Activated CD4-positive, CD25-positive, alpha-beta regulatory T cell treated with anti-CD3 and anti-CD28 coated beads, Interleukin-2, amount 50 U/mL, for 72 hours (primary cell): ENCODE measurements around the gene FJX1.

ENCODE experiments used
- DNase-seq: peaks from one replicate; pipeline ENCODE4 v3.0.0; 2021

Gene FJX1, protein sequence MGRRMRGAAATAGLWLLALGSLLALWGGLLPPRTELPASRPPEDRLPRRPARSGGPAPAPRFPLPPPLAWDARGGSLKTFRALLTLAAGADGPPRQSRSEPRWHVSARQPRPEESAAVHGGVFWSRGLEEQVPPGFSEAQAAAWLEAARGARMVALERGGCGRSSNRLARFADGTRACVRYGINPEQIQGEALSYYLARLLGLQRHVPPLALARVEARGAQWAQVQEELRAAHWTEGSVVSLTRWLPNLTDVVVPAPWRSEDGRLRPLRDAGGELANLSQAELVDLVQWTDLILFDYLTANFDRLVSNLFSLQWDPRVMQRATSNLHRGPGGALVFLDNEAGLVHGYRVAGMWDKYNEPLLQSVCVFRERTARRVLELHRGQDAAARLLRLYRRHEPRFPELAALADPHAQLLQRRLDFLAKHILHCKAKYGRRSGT

GRCh38 chr11:35617687-35618496 lies at the start of gene FJX1:
TSS of gene FJX1 (plus strand) at chr11:35618460. CDS start at chr11:35618637, 177 bp downstream.
- no peak for DNase-seq

- DNase-seq: no peak
Observed at GRCh38 chr11:35571696-35572095, 46.6 kb upstream of the FJX1 start.

- DNase-seq: no peak
Observed at GRCh38 chr11:35579557-35580396, 38.5 kb upstream of the FJX1 start.

DNA sequence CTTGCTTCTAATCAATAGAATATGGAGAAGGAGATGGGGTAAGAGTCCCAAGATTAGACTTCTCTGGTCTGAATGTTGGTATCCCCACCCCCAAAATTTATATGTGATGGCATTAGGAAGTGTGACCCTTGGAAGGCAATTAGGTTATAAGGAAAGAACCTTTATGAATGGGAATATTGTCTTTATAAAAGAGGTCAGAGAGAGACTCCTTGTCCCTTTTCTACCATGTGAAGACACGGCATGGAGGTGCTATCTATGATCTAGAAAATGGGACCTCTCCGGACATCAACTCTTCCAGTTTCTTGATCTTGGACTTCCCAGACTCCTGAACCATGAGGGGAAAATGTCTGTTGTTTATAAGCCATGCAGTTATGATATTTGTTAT lies 37.9 kb upstream of the FJX1 start:
- no peak for DNase-seq

- DNase-seq: no peak
Observed at GRCh38 chr11:35582033-35582432, 36.2 kb upstream of the FJX1 start.

- no peak for DNase-seq
Observed at GRCh38 chr11:35583126-35583525, 35.1 kb upstream of the FJX1 start.

- no peak for DNase-seq
Observed at GRCh38 chr11:35583843-35584242, 34.4 kb upstream of the FJX1 start.

GRCh38 chr11:35584321-35584720 lies 33.9 kb upstream of the FJX1 start:
- DNase-seq: no peak

- no peak for DNase-seq
Observed at GRCh38 chr11:35585416-35585815, 32.8 kb upstream of the FJX1 start.

GRCh38 chr11:35586222-35586621 lies 32.0 kb upstream of the FJX1 start:
- DNase-seq: no peak

DNA sequence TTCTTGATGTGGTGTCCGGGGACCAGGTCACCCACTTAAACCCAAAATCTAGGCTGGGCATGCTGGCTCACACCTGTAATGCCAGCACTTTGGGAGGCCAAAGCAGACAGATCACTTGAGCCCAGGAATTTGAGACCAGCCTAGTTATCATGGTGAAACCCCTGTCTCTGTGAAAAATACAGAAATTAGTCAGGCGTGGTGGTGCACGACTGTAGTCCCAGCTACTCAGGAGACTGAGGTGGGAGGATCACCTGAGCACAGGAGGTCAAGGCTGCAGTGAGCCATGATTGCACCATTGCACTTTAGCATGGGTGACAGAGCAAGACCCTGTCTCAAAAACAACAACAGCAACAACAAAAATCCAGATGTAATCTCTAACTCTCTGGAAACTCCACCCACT lies 30.3 kb upstream of the FJX1 start:
- no peak for DNase-seq

- no peak for DNase-seq
Observed at GRCh38 chr11:35588627-35589026, 29.6 kb upstream of the FJX1 start.

DNA sequence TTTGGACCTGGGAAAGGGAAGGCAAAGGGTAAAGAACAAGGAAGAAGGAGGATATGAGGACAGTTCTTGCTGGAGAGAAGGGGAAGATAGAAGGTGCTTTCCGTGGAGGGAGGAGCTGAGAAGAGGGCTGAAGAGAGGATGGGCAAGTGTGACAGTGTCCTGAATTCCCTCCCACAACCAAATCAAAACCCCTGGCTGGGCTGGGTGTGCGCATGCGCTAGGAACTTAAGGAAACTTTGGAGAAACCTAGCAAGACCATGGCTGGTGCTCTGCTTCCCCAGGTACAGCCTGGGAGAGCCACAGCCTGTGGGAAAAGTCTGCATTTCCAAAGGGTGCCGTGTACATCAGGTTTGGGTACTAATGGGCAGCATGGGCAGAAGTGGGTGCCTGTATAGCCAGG lies 29.0 kb upstream of the FJX1 start:
- no peak for DNase-seq

DNA sequence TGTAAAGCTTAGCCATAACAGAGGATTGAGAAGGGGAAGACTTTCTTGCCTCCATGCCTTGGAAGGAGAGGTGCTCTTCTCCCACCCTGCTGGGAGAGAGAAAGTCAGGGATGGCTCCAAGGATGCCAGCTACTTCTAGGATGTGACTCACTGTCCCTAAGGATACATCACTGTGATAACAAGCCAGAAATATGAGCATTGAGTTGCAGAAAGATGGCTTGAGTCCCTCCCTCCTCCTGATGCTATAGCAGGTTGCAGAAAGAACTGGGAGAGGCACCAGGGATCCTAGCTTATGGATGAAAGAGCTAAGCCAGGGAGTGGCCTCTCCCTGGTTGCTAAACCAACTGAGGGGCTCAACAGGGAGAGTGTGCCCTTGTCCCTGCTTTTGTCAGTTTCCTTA lies 27.8 kb upstream of the FJX1 start:
- DNase-seq: no peak

DNA sequence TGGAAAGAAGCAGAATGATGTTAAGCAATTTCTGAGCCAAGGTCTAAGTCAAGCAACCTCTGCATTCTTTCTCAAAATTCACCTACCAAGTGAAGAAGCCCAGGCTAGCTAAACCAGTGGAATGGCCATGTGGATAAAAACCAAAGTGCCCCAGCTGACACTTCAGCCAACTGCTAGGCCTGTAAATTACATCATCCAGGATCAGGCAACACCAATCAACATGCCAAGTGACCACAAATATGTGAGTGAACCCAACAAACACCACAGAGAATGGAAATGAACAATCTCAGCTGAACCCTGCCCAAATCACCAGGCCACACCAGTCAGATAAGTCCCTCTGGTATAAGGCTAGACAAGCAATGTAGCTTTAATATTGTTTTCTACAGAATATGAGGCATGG lies 25.1 kb upstream of the FJX1 start:
- DNase-seq: no peak

GRCh38 chr11:35594680-35595079 lies 23.6 kb upstream of the FJX1 start:
- DNase-seq: no peak

- DNase-seq: no peak
Observed at GRCh38 chr11:35598254-35599125, 19.8 kb upstream of the FJX1 start.

- no peak for DNase-seq
Observed at GRCh38 chr11:35600331-35600838, 17.9 kb upstream of the FJX1 start.

- DNase-seq: no peak
Observed at GRCh38 chr11:35602160-35602793, 16.0 kb upstream of the FJX1 start.

GRCh38 chr11:35602979-35603378 lies 15.3 kb upstream of the FJX1 start:
- DNase-seq: no peak

GRCh38 chr11:35605706-35606105 lies 12.6 kb upstream of the FJX1 start:
- no peak for DNase-seq

DNA sequence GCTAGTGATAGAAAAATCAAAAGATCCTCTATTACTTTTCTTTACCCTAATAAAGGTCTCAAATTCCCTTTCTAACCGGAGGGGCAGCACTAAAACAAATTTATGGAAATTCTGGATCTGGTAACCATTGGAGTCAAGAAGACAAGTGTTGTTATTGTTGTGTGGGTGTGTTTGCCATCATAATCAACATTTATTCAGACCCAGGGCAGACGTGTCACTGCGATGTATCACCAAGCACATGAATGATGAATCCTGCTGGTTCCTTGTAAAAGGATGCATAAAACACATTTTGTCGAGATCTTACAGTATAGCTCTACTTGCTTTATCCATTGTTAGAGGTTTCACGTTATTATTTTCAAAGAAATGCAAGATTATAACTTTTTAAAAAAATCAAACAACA lies 12.1 kb upstream of the FJX1 start:
- DNase-seq: no peak
